Anterior cingulate cortex (tissue), 58 donors: Measurements from ENCODE around the gene LENEP.
A peak's percentile ranks its signal among the peaks of the same experiment; 100 is the strongest.
"Not testable (repeated sequence)": the region's sequence is repeated elsewhere in the genome, so short reads cannot be mapped to it uniquely, and the experiment has no call there.

ENCODE experiments used
- DNase-seq, 58 donors: peaks; one replicate each; lab custom pipeline; 2025; lab: John Stamatoyannopoulos, UW

LENEP gene

GRCh38 chr1:154973344-154974101 lies 19.9 kb upstream of the LENEP start:
- peak in 55 of 58 donors; percentile 41 to 85 (median 71) for DNase-seq

DNA sequence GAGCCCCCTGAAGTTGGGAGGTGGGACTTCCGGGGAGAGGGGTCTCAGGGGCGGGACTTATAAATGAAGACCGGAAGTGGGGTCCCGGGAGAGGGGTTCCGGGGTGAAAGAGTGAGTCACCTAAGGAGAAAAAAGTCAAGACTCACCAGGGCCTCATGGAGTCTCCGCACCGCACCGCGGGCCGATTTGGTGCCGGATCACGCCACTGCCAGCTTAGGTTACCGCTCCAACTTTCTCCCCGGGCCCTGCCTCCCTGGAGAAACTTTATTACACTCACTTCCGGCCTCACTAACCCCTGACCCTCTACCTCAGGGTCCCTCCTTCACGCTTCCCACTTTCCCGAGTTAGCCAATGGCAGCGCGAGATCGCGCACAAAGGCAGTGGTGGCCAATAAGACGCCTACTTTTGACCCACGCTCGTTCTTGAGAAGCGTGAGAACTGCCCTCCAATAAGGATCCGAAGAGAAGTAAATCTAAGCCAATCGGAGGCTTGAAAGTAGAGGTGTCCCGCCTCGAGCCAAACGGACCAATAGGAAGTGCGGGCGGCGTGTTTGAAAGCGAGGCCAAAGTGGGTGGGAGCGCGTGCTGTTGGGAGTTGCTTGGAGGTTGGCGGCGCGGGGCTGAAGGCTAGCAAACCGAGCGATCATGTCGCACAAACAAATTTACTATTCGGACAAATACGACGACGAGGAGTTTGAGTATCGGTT lies 19.1 kb upstream of the LENEP start, which contains the start of gene CKS1B:
TSS of gene CKS1B (plus strand) at position 580 of the 706 bp plus-strand sequence. CDS start at position 645, 65 bp downstream.
- DNase-seq = peak; percentile 92 to 100 (median 98)

DNA sequence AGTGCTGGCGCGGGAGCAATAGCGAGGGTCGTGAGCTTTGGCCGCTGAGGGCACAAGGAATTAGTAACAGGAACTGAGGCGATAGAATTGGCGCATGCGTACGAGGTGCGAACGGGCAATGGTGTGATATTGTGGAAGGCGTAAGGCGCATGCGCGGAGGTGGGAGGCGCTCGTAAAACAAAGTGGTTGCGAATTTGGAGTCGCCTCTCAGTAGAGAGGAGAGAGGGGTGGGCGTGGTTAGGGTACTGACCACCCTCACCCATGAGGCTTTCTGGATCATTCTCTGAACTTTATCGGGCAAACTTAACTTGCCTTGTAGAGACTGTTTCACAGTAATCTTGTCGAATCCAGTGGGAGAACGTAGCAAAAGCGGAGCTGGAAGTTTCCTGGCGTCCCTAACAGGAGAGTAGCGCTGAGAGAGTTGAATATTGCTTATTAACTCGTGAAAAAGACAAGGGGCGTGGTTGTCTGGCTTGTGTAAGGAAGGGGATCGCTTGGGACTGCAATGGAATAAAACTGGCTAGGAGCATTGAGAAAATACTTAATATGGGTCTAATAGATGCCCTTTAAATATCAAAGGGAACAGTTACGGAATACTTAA lies 18.5 kb upstream of the LENEP start:
- DNase-seq = peak in 55 of 58 donors; percentile 82 to 100 (median 93)

DNA sequence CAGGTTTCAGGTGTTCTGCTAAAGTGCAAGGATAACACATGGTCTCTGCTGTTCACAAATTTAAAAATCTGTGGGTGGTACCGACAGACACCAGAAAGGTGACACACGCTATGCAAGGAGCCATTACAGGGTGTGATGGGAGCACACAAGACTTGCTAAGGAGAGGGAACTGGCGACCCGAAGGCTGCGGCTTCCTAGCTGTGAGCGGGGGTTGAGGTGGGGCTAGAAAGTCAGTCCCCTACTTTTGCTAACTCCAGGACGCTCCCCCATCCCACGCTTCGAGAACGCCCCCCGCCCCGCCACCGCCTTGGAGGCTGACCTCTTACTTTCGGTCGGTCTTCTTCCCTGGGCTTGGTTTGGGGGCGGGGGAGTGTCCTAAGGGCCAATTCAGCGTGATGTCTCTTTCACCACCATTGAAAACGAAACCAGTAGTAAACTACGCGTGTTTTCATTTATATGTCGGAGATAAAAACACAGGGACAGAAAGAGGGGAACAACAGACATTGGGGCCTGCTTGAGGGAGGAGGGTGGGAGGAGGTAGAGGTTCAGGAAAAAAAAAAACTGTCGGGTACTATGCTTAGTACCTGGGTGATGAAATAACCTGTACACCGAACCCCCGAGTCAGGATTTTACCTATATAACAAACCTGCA lies 17.9 kb upstream of the LENEP start:
- DNase-seq = peak in 9 of 58 donors; percentile 14 to 31 (median 17)

- not testable (repeated sequence) for DNase-seq
Observed at GRCh38 chr1:154977762-154978161, 15.6 kb upstream of the LENEP start.

DNA sequence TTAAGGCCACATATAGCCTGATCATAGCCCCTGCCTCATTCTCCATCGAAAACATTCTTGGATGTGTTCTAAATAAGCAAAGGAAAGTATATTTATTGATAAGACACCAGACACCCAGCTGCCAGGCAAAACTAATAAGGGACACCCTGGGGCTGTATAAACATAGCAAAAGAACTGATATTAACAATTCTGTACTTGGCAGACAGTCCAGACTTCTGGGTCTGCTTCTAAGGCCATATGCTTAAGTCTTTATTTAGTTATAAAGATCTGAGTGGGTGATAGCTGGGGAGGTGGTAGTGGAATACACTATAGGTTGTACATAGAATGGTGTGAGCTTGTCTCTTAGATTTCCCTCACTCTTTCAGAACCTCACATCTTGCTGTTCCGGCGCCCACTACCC lies 15.0 kb upstream of the LENEP start:
- no peak for DNase-seq

- DNase-seq = no peak
Observed at GRCh38 chr1:154982341-154982740, 11.0 kb upstream of the LENEP start.

DNA sequence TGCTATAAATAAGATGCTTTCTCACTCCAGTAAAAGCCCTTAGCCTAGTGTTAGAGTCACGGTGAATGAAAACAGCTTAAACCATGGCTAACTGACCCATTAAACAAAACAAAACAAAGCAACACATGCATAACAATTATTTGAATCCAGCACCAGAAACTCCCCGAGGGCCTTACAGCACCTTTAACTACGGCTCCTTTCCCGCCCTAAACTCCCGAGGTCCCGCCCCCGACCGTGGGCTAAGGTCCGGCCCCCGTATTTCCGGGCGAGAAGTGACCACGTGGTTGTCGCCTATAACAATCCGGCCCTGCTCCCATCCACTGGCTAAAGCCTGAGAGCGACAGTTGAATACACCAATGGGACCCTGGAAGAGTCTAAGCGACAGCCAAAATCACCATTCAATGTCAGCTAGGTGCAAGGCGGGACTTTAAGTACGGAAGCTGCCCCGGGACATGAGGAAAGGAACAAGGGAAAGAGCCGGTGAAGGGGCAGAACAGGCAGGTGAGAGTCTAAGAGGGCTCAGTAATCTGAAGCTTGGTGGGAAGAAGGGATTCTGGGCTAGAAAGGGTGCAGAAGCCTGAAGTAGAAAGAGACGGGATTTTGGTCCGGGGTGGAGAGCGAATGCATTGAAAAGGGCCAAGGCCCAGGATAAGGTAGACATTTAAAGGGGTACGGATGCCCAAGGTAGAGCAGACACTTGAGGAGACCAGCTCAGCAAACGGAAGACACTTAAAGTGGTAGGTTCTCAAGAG lies 10.3 kb upstream of the LENEP start, which contains the start of gene FLAD1:
TSS of gene FLAD1 (plus strand) at position 448 of the 752 bp plus-strand sequence. CDS start 351 bp downstream, outside the sequence.
- peak; percentile 60 to 99 (median 95) for DNase-seq

DNA sequence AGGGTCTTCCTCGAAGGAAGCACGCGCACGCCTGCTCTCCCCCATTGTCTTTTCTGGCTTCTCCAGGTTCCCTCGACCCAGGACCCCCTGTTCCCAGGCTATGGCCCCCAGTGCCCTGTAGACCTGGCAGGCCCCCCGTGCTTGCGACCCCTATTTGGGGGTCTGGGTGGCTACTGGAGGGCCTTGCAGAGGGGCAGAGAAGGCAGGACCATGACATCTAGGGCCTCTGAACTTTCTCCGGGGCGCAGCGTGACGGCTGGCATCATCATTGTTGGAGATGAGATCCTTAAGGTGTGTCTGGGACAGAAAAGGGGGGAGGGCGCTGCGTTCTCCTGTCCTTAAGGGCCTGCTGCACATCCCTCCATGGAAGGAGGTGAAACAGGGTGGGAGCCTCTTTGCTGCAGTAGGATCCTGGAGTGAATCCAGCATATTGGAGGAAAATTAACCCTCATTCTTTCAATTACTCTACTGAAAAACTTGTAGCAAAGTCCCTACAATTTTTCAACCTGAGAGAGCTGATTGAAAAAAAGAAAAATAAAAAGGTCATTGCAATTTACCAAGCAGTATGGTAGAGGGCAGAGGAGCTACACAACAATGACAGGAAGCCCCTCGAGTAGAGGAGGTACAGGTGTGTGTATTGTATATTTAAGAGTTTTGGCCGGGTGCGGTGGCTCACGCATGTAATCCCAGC lies 9.5 kb upstream of the LENEP start:
- no peak for DNase-seq

DNA sequence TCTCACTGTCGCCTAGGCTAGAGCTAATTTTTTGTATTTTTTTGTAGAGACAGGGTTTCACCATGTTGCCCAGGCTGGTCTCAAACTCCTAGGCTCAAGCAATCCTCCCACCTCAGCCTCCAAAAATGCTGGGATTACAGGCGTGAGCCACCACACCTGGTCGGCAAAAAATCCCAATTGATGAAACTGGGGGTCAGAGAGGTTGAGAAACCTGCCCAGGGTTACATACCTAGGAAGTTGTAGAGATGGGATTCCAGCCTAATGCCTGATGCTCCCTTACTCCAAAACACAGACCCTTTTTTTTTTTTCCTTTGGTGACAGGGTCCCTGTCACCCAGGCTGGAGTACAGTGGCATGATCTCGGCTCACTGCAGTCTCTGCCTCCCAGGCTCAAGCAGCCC lies 6.7 kb upstream of the LENEP start:
- DNase-seq = not testable (repeated sequence)

DNA sequence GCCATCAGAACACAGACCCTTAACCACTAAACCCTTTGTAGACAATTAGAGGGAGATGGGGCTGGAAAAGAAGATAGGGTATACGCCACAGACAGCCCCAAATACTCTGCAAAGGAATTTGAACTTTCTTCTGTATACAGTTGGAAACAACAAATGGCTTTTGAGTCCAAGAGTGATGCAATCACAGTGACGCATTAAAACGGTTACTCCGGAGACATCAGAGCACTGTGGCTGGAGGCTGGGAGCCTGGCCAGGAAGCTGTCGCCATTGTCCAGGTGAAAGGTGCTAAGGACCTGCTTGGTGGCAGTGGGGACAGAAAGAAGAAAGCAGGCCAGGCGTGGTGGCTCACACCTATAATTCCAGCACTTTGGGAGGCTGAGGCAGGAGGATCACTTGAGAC lies 6.1 kb upstream of the LENEP start:
- DNase-seq = no peak

DNA sequence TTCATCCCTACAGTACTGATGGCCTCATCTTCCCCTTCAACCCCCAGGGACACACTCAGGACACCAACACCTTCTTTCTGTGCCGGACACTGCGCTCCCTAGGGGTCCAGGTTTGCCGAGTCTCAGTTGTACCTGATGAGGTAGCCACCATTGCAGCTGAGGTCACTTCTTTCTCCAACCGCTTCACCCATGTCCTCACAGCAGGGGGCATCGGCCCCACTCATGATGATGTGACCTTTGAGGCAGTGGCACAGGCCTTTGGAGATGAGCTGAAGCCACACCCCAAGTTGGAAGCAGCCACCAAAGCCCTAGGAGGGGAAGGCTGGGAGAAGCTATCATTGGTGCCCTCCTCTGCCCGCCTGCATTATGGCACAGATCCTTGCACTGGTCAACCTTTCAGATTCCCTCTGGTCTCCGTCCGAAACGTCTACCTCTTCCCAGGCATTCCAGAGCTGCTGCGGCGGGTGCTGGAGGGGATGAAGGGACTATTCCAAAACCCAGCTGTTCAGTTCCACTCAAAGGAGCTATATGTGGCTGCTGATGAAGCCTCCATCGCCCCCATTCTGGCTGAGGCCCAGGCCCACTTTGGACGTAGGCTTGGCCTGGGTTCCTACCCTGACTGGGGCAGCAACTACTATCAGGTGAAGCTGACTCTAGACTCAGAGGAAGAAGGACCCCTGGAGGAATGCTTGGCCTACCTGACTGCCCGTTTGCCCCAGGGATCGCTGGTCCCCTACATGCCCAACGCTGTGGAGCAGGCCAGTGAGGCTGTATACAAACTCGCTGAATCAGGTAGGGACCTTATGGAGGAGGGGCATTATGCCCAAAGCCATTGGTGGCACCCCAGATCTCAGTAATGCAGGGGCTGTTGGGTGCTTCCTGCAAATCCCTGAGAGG lies 5.1 kb upstream of the LENEP start:
- DNase-seq = no peak

- no peak for DNase-seq
Observed at GRCh38 chr1:154989195-154989860, 4.1 kb upstream of the LENEP start.

DNA sequence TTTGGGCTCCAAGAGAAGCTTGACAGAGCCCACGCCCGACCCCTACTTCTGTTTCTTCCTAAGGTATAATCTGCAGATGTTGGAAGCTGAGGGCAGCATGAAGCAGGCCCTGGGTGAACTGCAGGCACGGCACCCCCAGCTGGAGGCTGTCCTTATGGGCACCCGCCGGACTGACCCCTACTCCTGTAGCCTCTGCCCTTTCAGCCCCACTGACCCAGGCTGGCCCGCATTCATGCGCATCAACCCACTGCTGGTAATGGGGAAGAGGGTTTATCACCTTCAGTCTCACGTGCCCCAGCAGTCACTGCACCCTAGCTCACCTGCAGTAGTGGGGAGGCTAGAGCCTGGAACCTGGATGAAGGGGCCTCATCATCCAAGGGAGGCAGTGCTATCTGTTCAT lies 3.1 kb upstream of the LENEP start:
- no peak for DNase-seq

DNA sequence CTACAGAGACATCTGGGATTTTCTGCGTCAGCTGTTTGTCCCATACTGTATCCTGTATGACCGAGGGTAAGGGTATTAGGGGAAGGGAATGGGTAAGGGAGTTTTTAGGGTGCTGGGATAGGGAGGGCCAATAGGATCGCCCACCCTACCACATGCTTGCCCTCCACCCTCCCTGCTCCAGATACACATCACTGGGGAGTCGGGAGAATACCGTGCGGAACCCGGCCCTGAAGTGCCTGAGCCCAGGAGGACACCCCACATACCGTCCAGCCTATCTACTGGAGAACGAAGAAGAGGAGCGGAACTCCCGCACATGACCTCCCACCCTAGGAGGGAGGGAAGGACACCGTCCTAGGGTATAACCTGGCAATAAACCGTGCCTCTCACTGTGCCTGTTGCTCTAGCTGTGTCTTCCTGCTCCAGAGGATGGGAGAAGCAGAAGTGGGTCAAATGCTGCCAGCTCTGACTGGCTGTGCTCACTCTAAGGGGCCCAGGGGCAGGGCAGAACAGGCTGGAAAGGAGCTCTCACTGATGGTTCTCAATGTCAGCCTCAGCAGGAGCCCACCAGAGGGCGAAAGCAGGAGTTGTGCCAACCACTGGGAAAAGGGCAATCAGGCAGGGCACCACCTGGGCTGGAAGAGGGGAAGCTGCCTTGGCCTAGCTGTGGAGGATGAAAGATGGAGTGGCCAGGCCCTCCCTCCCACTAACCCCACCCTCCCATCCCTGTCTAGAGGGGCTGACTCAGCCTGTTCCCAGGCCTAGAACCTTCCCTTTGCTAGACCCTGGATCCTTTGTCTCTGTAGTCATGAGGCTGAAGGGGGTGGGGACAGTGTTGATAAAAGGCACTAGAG lies 440 bp upstream of the LENEP start:
- DNase-seq = no peak

GRCh38 chr1:154994269-154994587 lies 842 bp downstream of the LENEP start:
- no peak for DNase-seq

DNA sequence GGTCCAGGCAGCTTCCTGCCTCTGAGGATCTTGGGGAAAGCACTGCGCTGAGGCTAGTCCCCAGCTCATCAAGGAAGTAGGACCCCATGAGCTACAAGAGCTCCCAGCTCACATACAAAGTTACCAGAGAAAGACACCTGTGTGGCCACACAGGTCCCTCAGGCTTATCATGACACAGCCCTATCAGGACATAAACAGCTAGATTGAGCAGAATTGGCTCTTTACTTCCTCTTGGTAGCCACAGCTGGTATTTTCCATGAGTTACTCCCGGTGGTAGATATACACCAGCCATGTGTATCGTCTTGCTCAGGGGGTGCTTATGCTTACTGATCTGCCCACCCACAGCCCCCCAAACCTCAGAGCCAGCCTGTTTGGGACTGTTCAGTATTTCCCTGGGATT lies 1.2 kb downstream of the LENEP start:
- no peak for DNase-seq
